DND-41 (cell line): ENCODE results near the gene ASB18.

Experiments
- ATAC-seq: fragments of 200-7000 bp; cut with Tn5 transposase; 3 replicates; pipeline ENCODE4 v1.9.1; 2021; ENCODE audit warnings: low read depth; ENCODE audit not compliant: insufficient read depth
- DNase-seq: peaks from one replicate; pipeline ENCODE4 v3.0.0-alpha.2; 2020
- H2AFZ ChIP-seq: 2 replicates; pipeline ENCODE4 v1.6.0; 2012; ENCODE audit warnings: low read depth, low read length
- H3K27ac ChIP-seq: 2 replicates; pipeline ENCODE4 v1.5.1; 2012; ENCODE audit warnings: low read length, inconsistent platforms
- H3K27me3 ChIP-seq: fragments of 200-600 bp; sonication (generic); 2 replicates; pipeline ENCODE4 v1.6.0; 2012; ENCODE audit warnings: low read length, mild to moderate bottlenecking, inconsistent platforms; ENCODE audit not compliant: insufficient read depth, poor library complexity
- H3K36me3 ChIP-seq: 2 replicates; pipeline ENCODE4 v1.5.1; 2012; ENCODE audit warnings: low read length, inconsistent platforms; ENCODE audit not compliant: insufficient read depth
- H3K4me1 ChIP-seq: 2 replicates; pipeline ENCODE4 v1.5.1; 2012; ENCODE audit warnings: mild to moderate bottlenecking, low read length; ENCODE audit not compliant: insufficient read depth
- H3K4me2 ChIP-seq: 2 replicates; pipeline ENCODE4 v1.6.0; 2012; ENCODE audit warnings: mild to moderate bottlenecking, moderate library complexity, low read length, inconsistent platforms; ENCODE audit not compliant: insufficient read depth
- H3K4me3 ChIP-seq, 2 experiments: fragments of 200-600 bp in 1 of 2; shearing (Covaris generic) in 1 of 2; 2 replicates each; pipeline ENCODE4 v1.5.1; 2012 to 2016; ENCODE audit warnings: inconsistent platforms in 2 of 2, low read length in 2 of 2, mild to moderate bottlenecking in 2 of 2, low read depth in 1 of 2, moderate library complexity in 1 of 2
- H3K79me2 ChIP-seq: 2 replicates; pipeline ENCODE4 v1.6.0; 2012; ENCODE audit warnings: low read length, inconsistent platforms; ENCODE audit not compliant: insufficient read depth
- H3K9ac ChIP-seq: 2 replicates; pipeline ENCODE4 v1.6.0; 2012; ENCODE audit warnings: low read depth, mild to moderate bottlenecking, inconsistent platforms, low read length, moderate library complexity
- H3K9me3 ChIP-seq: 2 replicates; pipeline ENCODE4 v1.5.1; 2012; ENCODE audit warnings: low read length, moderate library complexity, mild to moderate bottlenecking, inconsistent platforms; ENCODE audit not compliant: insufficient read depth, severe bottlenecking
- H4K20me1 ChIP-seq: 2 replicates; pipeline ENCODE4 v1.6.0; 2012; ENCODE audit warnings: low read length; ENCODE audit not compliant: insufficient read depth
- CTCF ChIP-seq: IDR thresholded peaks from 2 replicates; pipeline ENCODE4 v1.5.1; 2012; ENCODE audit warnings: borderline replicate concordance, low read length, moderate library complexity, mild to moderate bottlenecking; ENCODE audit not compliant: poor library complexity, severe bottlenecking; ENCODE audit errors: extremely low read depth
- EZH2 ChIP-seq: IDR thresholded peaks from 3 replicates; pipeline ENCODE4 v1.6.1; 2012; ENCODE audit warnings: borderline replicate concordance, low read depth, mild to moderate bottlenecking, moderate library complexity, low read length, inconsistent platforms; ENCODE audit not compliant: severe bottlenecking

The ASB18 gene

GRCh38 chr2:236298924-236299475 is 34.8 kb upstream of the ASB18 start:
- H3K4me2 ChIP-seq: no peak overlapping the region
- H2AFZ ChIP-seq: no peak overlapping the region
- H3K79me2 ChIP-seq: no peaks in the 10 kb centered on the region
- no peaks in the 10 kb centered on the region for H4K20me1 ChIP-seq
- DNase-seq (no peak), ATAC-seq (no peak)
- no peak for TF ChIP-seq EZH2
- no peak for TF ChIP-seq CTCF
- no peak overlapping the region for H3K27ac ChIP-seq
- H3K27me3 ChIP-seq: peaks cover 13% of the 10 kb centered on the region
- H3K4me3 ChIP-seq: no peak overlapping the region
- no peak overlapping the region for H3K9ac ChIP-seq
- no peaks in the 10 kb centered on the region for H3K4me1 ChIP-seq
- H3K9me3 ChIP-seq: no peaks in the 10 kb centered on the region
- H3K36me3 ChIP-seq: no peaks in the 10 kb centered on the region

- Histone ChIP-seq H3K9ac (no peak overlapping the region), H3K27ac (no peak overlapping the region), H3K4me2 (no peak overlapping the region), H3K4me3 (no peak overlapping the region), H3K79me2 (no peaks in the 10 kb centered on the region), H3K36me3 (no peaks in the 10 kb centered on the region), H2AFZ (no peak overlapping the region), H3K4me1 (no peaks in the 10 kb centered on the region), H3K27me3 (peaks cover 13% of the 10 kb centered on the region), H4K20me1 (no peaks in the 10 kb centered on the region), H3K9me3 (no peaks in the 10 kb centered on the region)
- ATAC-seq (no peak), DNase-seq (no peak)
- TF ChIP-seq CTCF: no peak
- no peak for TF ChIP-seq EZH2
Measured at GRCh38 chr2:236295481-236295880, 31.3 kb upstream of the ASB18 start.

GRCh38 chr2:236294647-236295046 is 30.4 kb upstream of the ASB18 start:
- H3K79me2 ChIP-seq: no peaks in the 10 kb centered on the region
- no peaks in the 10 kb centered on the region for H3K4me1 ChIP-seq
- H3K36me3 ChIP-seq: no peaks in the 10 kb centered on the region

More at GRCh38 chr2:236294647-236295046, 30.4 kb upstream of the ASB18 start:
- H3K9ac ChIP-seq: no peak overlapping the region
- no peaks in the 10 kb centered on the region for H4K20me1 ChIP-seq
- TF ChIP-seq EZH2 (no peak), CTCF (no peak)
- peaks cover 13% of the 10 kb centered on the region for H3K27me3 ChIP-seq
- H3K4me3 ChIP-seq: no peak overlapping the region
- no peak overlapping the region for H3K4me2 ChIP-seq
- ATAC-seq (no peak), DNase-seq (no peak)
- no peaks in the 10 kb centered on the region for H3K9me3 ChIP-seq
- no peak overlapping the region for H2AFZ ChIP-seq
- H3K27ac ChIP-seq: no peak overlapping the region
